ENCODE data around the gene PDXK. TPM values are rescaled to one million over a fixed set of nuclear protein-coding genes. Genes with fewer than 3 reads are reported as not detected.

PDXK gene
- total and polyA plus RNA-seq, 7 donors, result 22.1 to 88.5 (median 26.0) TPM

DNA sequence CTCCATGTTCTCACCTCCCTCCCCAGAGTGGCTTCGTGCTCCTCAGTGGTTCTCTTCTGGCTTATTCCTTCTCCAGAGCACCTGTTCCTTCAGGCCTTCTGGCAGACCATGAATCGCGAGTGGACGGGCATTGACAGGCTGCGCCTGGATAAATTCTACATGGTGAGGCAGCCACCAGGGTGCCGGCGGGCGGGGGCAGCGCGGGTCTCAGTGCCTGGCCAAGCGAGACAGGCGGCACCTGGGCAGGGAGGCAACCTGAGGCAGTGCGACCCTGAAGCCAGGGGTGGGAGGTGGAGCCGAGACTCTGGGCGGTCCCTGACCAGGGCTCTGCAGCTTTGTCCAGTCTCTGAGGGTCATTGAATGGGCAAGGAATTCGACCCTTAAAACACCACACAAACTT lies 74.3 kb downstream of the PDXK start:
- intact Hi-C loops (cut with DNase I), result no loop called here
- TF ChIP-seq, protein P1, sequence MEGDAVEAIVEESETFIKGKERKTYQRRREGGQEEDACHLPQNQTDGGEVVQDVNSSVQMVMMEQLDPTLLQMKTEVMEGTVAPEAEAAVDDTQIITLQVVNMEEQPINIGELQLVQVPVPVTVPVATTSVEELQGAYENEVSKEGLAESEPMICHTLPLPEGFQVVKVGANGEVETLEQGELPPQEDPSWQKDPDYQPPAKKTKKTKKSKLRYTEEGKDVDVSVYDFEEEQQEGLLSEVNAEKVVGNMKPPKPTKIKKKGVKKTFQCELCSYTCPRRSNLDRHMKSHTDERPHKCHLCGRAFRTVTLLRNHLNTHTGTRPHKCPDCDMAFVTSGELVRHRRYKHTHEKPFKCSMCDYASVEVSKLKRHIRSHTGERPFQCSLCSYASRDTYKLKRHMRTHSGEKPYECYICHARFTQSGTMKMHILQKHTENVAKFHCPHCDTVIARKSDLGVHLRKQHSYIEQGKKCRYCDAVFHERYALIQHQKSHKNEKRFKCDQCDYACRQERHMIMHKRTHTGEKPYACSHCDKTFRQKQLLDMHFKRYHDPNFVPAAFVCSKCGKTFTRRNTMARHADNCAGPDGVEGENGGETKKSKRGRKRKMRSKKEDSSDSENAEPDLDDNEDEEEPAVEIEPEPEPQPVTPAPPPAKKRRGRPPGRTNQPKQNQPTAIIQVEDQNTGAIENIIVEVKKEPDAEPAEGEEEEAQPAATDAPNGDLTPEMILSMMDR (IDR thresholded peaks at IDR 0.05), result no peak
- TF ChIP-seq EP300 (IDR thresholded peaks at IDR 0.05) (no peak), POLR2A (IDR thresholded peaks at IDR 0.05) (no peak), POLR2AphosphoS5 (IDR thresholded peaks at IDR 0.05) (no peak)
- 95 to 98% methylated on average over 16 of the region's 16 CpGs for WGBS, 2 donors
- Histone ChIP-seq H3K27ac (no peak overlapping the region), H3K4me1 (peaks cover 0 to 21% (median 15%) of the 10 kb centered on the region in 4 donors), H3K36me3 (peaks cover 25 to 69% (median 40%) of the 10 kb centered on the region in 4 donors), H3K27me3 (no peaks in the 10 kb centered on the region), H3K4me3 (no peak overlapping the region), H3K9me3 (no peaks in the 10 kb centered on the region)
- DNase-seq, result no peak

DNA sequence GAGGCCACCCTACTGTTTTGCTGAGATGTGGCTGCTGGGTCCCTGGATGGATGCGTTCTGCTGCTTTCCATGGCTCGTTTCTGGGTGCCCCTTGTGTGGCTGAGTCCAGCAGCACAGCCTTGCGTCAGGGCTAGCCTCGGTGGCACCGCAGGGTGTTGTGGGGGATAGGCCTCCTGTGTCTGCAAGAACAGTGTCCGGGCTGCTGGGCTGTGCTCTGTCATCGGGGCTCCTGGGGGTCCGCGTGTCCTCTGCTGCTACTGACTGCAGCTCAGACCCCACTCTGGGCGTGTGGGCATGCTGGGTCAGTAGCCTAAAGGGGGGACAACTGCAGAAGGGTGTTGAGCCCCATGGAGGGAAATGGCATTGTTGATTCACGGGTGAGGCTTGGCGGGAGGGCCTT lies 75.4 kb downstream of the PDXK start:
- no peaks in the 10 kb centered on the region for H3K9me3 ChIP-seq
- WGBS, 2 donors, result 84 to 95% methylated on average over 12 of the region's 12 CpGs
- H3K36me3 ChIP-seq, result peaks cover 35 to 79% (median 51%) of the 10 kb centered on the region in 4 donors
- TF ChIP-seq POLR2A (IDR thresholded peaks at IDR 0.05), result no peak
- TF ChIP-seq EP300 (IDR thresholded peaks at IDR 0.05), result no peak
- TF ChIP-seq, protein P1 (IDR thresholded peaks at IDR 0.05), result no peak
- no peak for TF ChIP-seq POLR2AphosphoS5 (IDR thresholded peaks at IDR 0.05)
- H3K27me3 ChIP-seq, result no peaks in the 10 kb centered on the region
- H3K4me3 ChIP-seq, result no peak overlapping the region
- H3K27ac ChIP-seq, result no peak overlapping the region
- H3K4me1 ChIP-seq, result peaks cover 0 to 21% (median 14%) of the 10 kb centered on the region in 4 donors
- intact Hi-C loops (cut with DNase I), result no loop called here
- no peak for DNase-seq

DNA sequence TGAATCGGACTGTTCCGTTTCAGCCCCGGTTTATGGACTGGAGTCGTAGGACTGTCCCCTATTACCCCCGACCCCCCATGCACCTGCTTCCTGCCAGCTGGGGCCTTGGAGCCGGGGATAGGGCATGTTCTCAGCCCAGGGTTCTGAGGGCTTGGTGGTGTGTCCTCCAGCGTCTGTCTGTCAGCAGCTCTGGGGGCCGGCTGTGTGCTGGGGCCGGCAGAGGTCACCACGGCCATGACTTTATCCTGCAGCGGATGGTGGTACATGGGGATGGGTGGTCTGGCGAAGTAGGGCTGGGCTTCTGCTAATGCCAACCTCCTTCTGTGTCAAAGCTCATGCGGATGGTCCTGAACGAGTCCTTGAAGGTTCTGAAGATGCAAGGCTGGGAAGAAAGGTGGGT lies 75.9 kb downstream of the PDXK start:
- H3K27ac ChIP-seq, result no peak overlapping the region
- intact Hi-C loops (cut with DNase I), result no loop called here
- no peaks in the 10 kb centered on the region for H3K27me3 ChIP-seq
- WGBS, 2 donors, result 91 to 93% methylated on average over 14 of the region's 14 CpGs
- H3K4me3 ChIP-seq, result no peak overlapping the region
- peaks cover 0 to 19% (median 12%) of the 10 kb centered on the region in 4 donors for H3K4me1 ChIP-seq
- TF ChIP-seq, protein P1 (IDR thresholded peaks at IDR 0.05), result no peak
- TF ChIP-seq EP300 (IDR thresholded peaks at IDR 0.05), result no peak
- no peak for TF ChIP-seq POLR2A (IDR thresholded peaks at IDR 0.05)
- TF ChIP-seq POLR2AphosphoS5 (IDR thresholded peaks at IDR 0.05), result no peak
- no peak for DNase-seq
- no peaks in the 10 kb centered on the region for H3K9me3 ChIP-seq
- peaks cover 40 to 85% (median 55%) of the 10 kb centered on the region in 4 donors for H3K36me3 ChIP-seq

DNA sequence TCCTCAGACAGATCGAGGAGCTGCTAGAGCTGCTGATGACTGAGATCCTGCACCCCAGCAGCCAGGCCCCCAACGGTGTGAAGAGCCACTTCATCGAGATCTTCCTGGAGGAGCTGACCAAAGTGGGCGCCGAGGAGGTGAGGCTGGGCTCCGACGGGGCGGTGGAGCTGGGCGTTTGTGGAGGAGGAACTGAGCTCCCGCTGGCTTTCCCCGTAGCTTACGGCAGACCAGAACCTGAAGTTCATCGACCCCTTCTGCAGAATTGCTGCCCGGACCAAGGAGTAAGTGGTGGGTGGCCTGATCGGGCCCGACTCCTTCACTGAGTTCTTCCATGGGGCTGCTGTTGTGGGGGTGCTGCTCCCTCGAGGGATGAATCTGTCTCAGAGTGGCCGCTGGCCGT lies 78.5 kb downstream of the PDXK start:
- Histone ChIP-seq H3K27me3 (no peaks in the 10 kb centered on the region), H3K4me1 (no peaks in the 10 kb centered on the region), H3K9me3 (no peaks in the 10 kb centered on the region), H3K27ac (no peak overlapping the region), H3K36me3 (peaks cover 40 to 100% (median 70%) of the 10 kb centered on the region in 4 donors), H3K4me3 (no peak overlapping the region)
- no peak for TF ChIP-seq POLR2AphosphoS5 (IDR thresholded peaks at IDR 0.05)
- TF ChIP-seq, protein P1 (IDR thresholded peaks at IDR 0.05), result no peak
- no peak for TF ChIP-seq POLR2A (IDR thresholded peaks at IDR 0.05)
- no peak for TF ChIP-seq EP300 (IDR thresholded peaks at IDR 0.05)
- intact Hi-C loops (cut with DNase I), result no loop called here
- DNase-seq, result no peak
- WGBS, 2 donors, result 93% methylated on average over 19 of the region's 19 CpGs

Data from sigmoid colon (tissue), 7 donors.